IMR-90 (cell line): ENCODE results near the gene ITPK1.

Experiments
- CEBPB ChIP-seq: IDR thresholded peaks from 2 replicates; pipeline ENCODE4 v1.6.1; 2012; ENCODE audit warnings: low read depth, low read length, improper control_type of control experiment
- CHD1 ChIP-seq: IDR thresholded peaks from 2 replicates; pipeline ENCODE4 v1.6.1; 2012; ENCODE audit warnings: low read depth, low read length, improper control_type of control experiment
- ELK1 ChIP-seq: fragments of 150-350 bp; IDR thresholded peaks from 2 replicates; pipeline ENCODE4 v1.6.1; 2016; ENCODE audit warnings: low read depth, mild to moderate bottlenecking, low read length, moderate library complexity, borderline replicate concordance
- FOS ChIP-seq: fragments of 150-350 bp; IDR thresholded peaks from 2 replicates; pipeline ENCODE4 v1.6.1; 2016; ENCODE audit warnings: low read depth, low read length
- MAFK ChIP-seq: IDR thresholded peaks from 2 replicates; pipeline ENCODE4 v1.6.1; 2012; ENCODE audit warnings: low read depth, low read length, improper control_type of control experiment
- MAZ ChIP-seq: IDR thresholded peaks from 2 replicates; pipeline ENCODE4 v1.6.1; 2012; ENCODE audit warnings: low read depth, mild to moderate bottlenecking, low read length, improper control_type of control experiment, moderate library complexity, borderline replicate concordance
- POLR2A ChIP-seq: IDR thresholded peaks from 2 replicates; pipeline ENCODE4 v1.6.1; 2012; ENCODE audit warnings: mild to moderate bottlenecking, low read depth, low read length
- RAD21 ChIP-seq: IDR thresholded peaks from 2 replicates; pipeline ENCODE4 v1.6.1; 2012; ENCODE audit warnings: low read length, improper control_type of control experiment
- USF2 ChIP-seq: fragments of 150-350 bp; IDR thresholded peaks from 2 replicates; pipeline ENCODE4 v1.6.1; 2017; ENCODE audit warnings: mild to moderate bottlenecking, antibody characterized with exemption, low read length, low read depth
- TF ChIP-seq, protein P1 (sequence below): conservative IDR thresholded peaks from 2 replicates; pipeline ENCODE4 v1.5.1; 2012; ENCODE audit warnings: mild to moderate bottlenecking, low read depth, low read length, improper control_type of control experiment

- TF ChIP-seq CHD1: no peak
- TF ChIP-seq, protein P1, sequence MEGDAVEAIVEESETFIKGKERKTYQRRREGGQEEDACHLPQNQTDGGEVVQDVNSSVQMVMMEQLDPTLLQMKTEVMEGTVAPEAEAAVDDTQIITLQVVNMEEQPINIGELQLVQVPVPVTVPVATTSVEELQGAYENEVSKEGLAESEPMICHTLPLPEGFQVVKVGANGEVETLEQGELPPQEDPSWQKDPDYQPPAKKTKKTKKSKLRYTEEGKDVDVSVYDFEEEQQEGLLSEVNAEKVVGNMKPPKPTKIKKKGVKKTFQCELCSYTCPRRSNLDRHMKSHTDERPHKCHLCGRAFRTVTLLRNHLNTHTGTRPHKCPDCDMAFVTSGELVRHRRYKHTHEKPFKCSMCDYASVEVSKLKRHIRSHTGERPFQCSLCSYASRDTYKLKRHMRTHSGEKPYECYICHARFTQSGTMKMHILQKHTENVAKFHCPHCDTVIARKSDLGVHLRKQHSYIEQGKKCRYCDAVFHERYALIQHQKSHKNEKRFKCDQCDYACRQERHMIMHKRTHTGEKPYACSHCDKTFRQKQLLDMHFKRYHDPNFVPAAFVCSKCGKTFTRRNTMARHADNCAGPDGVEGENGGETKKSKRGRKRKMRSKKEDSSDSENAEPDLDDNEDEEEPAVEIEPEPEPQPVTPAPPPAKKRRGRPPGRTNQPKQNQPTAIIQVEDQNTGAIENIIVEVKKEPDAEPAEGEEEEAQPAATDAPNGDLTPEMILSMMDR: no peak
- TF ChIP-seq ELK1: no peak
- TF ChIP-seq POLR2A: no peak
- TF ChIP-seq MAZ: no peak
- TF ChIP-seq USF2: no peak
- no peak for TF ChIP-seq FOS
- TF ChIP-seq RAD21: no peak
- no peak for TF ChIP-seq CEBPB
- TF ChIP-seq MAFK: no peak
These were observed 210.1 kb downstream of the ITPK1 start for GRCh38 chr14:92905667-92906066.
